HG02970 (cell line): ENCODE measurements around the gene MEI1.
"Not testable (repeated sequence)": the region's sequence is repeated elsewhere in the genome, so short reads cannot be mapped to it uniquely, and the experiment has no call there.

ENCODE experiments used
- ATAC-seq: cut with Tn5 transposase; IDR thresholded peaks from one replicate; pipeline ENCODE4 v1.9.1; 2021; ENCODE audit warnings: mild to moderate bottlenecking, moderate library complexity, moderate number of reproducible peaks; ENCODE audit not compliant: unreplicated experiment, low FRiP score

Gene MEI1, protein sequence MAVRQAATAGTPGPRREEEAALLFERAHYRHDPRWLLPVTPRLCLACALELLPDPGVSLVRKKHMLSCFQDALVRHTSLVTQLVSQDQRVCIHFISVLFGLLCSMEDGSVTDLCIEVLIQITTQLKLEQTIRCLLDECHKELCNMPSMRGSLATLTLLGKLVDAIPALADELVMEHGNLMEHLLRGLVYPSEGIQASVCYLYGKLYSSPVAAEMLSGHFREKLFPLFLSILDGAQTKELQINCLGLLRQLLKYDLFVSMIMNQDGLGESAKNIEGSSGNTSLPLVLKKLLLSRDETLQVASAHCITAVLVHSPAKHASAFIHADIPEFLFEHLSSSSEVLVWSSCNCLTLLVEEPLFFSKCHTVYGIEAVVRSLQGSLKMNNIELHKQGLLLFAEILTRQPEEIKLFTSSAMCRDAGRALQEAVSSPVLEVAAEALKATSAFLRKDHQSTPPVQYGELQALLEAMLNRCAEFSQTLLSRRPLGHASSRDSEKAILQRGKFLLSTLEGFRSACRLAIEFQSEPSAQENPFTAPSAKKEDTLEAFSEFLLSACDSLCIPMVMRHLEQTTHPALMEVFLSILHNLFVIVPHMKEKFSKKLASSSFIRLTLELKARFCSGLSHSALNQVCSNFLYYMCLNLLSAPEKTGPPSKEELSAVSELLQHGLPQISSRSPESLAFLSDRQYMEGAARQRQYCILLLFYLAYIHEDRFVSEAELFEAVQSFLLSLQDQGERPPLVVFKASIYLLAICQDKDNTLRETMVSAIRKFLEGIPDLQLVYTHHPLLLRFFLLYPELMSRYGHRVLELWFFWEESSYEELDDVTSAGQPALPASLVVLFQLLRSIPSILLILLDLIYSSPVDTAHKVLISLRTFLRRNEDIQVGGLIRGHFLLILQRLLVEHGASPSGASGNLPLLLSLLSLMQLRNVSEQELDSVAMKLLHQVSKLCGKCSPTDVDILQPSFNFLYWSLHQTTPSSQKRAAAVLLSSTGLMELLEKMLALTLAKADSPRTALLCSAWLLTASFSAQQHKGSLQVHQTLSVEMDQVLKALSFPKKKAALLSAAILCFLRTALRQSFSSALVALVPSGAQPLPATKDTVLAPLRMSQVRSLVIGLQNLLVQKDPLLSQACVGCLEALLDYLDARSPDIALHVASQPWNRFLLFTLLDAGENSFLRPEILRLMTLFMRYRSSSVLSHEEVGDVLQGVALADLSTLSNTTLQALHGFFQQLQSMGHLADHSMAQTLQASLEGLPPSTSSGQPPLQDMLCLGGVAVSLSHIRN

DNA sequence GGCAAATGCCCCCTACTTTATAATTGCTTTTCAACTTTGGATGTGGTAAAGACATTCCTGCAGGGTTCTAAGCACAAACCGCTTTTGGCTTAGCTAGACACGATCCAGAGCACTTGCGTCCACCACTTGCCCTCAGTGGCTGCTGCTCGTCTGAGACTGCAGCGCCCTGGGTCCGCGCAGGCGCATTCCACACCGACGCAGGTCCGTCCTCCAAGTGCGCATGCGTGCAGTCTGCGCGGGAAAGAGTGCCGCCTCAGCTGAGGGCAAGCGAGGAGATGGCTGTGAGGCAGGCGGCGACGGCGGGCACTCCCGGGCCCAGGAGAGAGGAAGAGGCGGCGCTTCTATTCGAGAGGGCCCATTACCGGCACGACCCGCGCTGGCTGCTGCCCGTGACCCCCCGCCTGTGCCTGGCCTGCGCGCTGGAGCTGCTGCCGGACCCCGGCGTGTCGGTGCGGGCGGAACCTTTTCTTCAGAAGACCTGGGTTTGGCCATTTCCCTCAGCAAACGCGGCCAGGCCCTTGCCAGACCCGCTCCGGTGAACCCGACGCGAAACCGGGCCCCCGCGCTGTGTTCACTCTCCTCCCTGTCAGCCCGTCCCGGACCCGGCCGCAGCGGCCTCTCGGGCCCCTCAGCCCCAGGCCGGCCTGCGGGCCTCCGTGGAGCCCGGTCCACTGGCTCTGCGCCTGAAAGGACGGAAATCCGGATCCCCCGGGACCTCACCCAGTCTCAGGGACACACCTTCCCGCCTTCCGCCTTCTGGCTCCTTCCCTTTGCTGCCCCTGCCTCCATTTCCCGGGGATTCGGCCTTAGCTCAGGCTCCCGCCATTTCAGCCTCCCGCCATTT is at the start of gene MEI1:
Gene MEI1, plus strand, starts transcription at position 240 of the 844 bp plus-strand sequence. Its CDS starts 36 bp downstream, at position 276.
- no peak for ATAC-seq

DNA sequence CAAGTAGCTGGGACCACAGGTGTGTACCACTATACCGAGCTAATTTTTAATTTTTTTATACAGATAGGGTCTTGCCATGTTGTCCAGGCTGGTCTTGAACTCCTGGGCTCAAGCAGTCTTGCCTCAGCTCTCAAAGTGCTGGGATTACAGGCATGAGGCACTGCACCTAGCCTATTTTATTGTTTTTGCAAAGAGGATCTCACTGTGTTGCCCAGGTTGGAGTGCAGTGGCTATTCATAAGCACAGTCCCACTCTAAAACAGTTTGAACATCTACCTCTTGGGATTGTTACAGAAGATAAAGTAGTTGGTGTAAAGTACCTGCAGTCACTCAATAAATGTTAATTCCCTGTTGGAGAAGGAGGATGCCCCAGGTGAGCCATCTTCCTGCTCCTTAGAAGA is 49.1 kb upstream of the MEI1 start:
- ATAC-seq, result no peak

- ATAC-seq, result no peak
Observed at GRCh38 chr22:41650821-41651220, 48.5 kb upstream of the MEI1 start.

GRCh38 chr22:41654322-41654721 is 45.0 kb upstream of the MEI1 start:
- no peak for ATAC-seq

DNA sequence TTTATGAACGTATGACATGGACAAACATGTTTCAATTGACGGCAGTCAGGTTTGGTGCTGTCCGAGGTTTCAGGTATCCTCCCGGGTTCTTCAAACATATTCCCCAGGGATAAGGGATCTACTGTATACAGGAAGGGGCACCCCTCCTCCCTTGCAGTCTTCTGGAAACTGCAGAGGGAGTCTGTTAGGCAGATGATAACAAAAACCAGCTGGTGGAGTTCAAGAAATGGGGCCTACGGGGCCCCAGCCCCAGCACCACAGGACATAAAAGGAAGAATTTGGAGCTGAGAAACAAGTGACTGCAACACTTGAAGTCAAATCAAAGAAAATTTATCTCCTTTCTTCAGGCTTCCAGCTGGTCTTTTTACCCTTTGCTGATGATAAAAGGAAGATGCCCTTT is 42.7 kb upstream of the MEI1 start:
- no peak for ATAC-seq

- ATAC-seq, result no peak
Observed at GRCh38 chr22:41657709-41658108, 41.6 kb upstream of the MEI1 start.

- ATAC-seq, result no peak
Observed at GRCh38 chr22:41658869-41659268, 40.4 kb upstream of the MEI1 start.

GRCh38 chr22:41659941-41660340 is 39.4 kb upstream of the MEI1 start:
- ATAC-seq, result no peak

- ATAC-seq, result no peak
Observed at GRCh38 chr22:41660416-41660815, 38.9 kb upstream of the MEI1 start.

- no peak for ATAC-seq
Observed at GRCh38 chr22:41661088-41661487, 38.2 kb upstream of the MEI1 start.

- ATAC-seq, result no peak
Observed at GRCh38 chr22:41661713-41662112, 37.6 kb upstream of the MEI1 start.

DNA sequence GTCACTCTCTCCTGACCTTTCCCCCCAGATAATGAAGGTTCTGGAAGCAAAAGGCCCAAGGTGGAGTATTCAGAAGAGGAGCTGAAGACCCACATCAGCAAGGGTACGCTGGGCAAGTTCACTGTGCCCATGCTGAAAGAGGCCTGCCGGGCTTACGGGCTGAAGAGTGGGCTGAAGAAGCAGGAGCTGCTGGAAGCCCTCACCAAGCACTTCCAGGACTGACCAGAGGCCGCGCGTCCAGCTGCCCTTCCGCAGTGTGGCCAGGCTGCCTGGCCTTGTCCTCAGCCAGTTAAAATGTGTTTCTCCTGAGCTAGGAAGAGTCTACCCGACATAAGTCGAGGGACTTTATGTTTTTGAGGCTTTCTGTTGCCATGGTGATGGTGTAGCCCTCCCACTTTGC is 35.7 kb upstream of the MEI1 start:
- ATAC-seq, result not testable (repeated sequence)

- no peak for ATAC-seq
Observed at GRCh38 chr22:41664490-41664889, 34.8 kb upstream of the MEI1 start.

DNA sequence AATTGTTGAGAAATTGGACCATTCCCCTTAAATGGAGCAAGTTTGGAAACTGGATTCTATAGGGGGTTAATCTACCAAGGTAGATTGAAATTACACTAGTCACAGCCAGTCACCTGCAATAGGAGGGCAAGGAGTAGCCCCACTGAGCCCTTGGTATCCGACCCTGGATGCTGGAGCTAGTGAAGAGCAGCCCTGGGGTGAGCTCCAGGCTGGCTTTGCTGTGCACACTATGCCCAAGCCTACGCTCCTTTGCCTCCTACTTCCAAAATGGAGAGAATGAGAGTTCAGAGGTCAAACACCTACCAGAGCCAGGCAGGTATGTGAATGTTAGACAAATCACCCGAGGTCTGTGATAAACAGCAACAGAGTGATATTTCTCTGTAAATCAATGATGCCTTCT is 34.4 kb upstream of the MEI1 start:
- no peak for ATAC-seq

DNA sequence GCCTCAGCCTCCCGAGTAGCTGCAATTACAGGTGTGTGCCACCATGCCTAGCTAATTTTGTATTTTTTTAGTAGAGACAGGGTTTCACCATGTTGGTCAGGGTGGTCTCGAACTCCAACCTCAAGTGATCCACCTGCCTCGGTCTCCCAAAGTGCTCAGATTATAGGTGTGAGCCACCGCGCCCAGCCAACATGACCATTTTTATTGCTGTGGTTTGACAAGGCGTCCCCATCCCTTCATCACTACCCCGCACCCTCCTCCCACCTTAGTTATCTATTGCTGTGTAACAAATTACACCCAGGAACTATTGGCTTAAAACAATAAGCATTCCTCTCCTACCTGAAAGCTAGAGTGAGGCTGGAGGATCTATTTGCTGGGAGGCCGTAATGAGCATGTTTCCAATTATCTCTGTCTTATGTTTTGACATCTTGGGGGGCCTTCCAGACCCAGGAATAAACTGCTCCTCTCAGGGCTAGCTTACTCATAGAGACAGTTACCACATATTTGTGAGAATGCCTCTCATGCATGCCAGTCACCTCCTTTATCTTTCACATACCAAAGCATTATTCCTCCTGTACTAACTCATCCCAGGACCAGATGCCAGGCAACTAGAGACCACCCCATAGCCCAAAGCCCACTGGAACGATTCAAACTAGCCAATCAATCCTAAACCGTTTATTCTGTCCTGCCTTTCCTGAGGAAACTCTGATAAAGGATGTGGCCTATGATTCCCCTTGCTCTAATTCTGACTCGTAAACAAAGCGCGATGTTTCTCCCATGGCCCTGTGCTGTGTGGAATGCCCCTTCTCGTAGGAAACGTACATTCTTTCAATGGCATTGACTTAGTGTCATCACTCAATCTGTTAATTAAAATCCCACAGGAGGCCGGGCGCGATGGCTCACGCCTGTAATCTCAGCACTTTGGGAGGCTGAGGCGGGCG is 30.1 kb upstream of the MEI1 start:
- no peak for ATAC-seq

GRCh38 chr22:41672096-41672495 is 27.2 kb upstream of the MEI1 start:
- not testable (repeated sequence) for ATAC-seq

GRCh38 chr22:41672780-41673509 is 26.4 kb upstream of the MEI1 start:
- ATAC-seq, result no peak

- ATAC-seq, result no peak
Observed at GRCh38 chr22:41674846-41675340, 24.4 kb upstream of the MEI1 start.
